ENCODE data around the gene AMOTL2. TPM values are rescaled to one million over a fixed set of nuclear protein-coding genes. Genes with fewer than 3 reads are reported as not detected.
A peak's percentile ranks its signal among the peaks of the same experiment; 100 is the strongest.

AMOTL2 gene
- polyA plus RNA-seq, 2 of the 4 experiments (the other 2 are of a cell fraction), result 41.1 to 44.1 TPM

GRCh38 chr3:134327594-134327975, 46.7 kb downstream of the AMOTL2 start (continued):
- TF ChIP-seq ZNF302 (CRISPR knock-in tag; IDR thresholded peaks at IDR 0.05), result no peak
- TF ChIP-seq, protein P1, sequence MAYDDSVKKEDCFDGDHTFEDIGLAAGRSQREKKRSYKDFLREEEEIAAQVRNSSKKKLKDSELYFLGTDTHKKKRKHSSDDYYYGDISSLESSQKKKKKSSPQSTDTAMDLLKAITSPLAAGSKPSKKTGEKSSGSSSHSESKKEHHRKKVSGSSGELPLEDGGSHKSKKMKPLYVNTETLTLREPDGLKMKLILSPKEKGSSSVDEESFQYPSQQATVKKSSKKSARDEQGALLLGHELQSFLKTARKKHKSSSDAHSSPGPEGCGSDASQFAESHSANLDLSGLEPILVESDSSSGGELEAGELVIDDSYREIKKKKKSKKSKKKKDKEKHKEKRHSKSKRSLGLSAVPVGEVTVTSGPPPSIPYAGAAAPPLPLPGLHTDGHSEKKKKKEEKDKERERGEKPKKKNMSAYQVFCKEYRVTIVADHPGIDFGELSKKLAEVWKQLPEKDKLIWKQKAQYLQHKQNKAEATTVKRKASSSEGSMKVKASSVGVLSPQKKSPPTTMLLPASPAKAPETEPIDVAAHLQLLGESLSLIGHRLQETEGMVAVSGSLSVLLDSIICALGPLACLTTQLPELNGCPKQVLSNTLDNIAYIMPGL (CRISPR knock-in tag; IDR thresholded peaks at IDR 0.05; ENCODE audit: borderline replicate concordance), result no peak
- TF ChIP-seq CEBPB (IDR thresholded peaks at IDR 0.05), result peak; percentile 30 to 75; a peak in 3 of 4 replicates

- Histone ChIP-seq H3K27ac (peak overlapping the region; percentile 96 to 100), H3K4me1 (peaks cover 76% of the 10 kb centered on the region), H3K4me3 (peak overlapping the region; percentile 26), H3K4me2 (peak overlapping the region; percentile 87), H3K9me3 (no peaks in the 10 kb centered on the region)
- ATAC-seq (peak; percentile 82 to 85), DNase-seq (ENCODE audit: low read depth in 1 of 2, low spot score in 1 of 2) (peak in 1 of 2 experiments; percentile 94), FAIRE-seq (peak; percentile 72)
- WGBS (ENCODE audit: missing lambda C conversion rate), result 1% methylated on average over 7 of the region's 10 CpGs
- POLR2A ChIA-PET, result interaction anchor here (1.0 to 2.9 kb wide), 10 partner anchors 10 to 48 kb away, joined by 4 to 27 read pairs (median 6); partner anchors contain the start of gene AMOTL2
- CTCF ChIA-PET, result interaction anchor here (0.9 to 2.8 kb wide), 5 partner anchors 10 to 37 kb away, joined by 5 to 17 read pairs (median 15); no protein-coding TSS in a partner anchor
- TF ChIP-seq ZSCAN20 (CRISPR knock-in tag; IDR thresholded peaks at IDR 0.05) (no peak), ZNF302 (CRISPR knock-in tag; IDR thresholded peaks at IDR 0.05) (no peak), EHMT2 (IDR thresholded peaks at IDR 0.05; ENCODE audit: low read depth) (no peak), HOXB5 (CRISPR knock-in tag; IDR thresholded peaks at IDR 0.05) (no peak), PHF8 (IDR thresholded peaks at IDR 0.05; ENCODE audit: borderline replicate concordance, low read depth) (no peak), ZC3H11A (IDR thresholded peaks at IDR 0.05) (no peak), GATA3 (IDR thresholded peaks at IDR 0.05; ENCODE audit: borderline replicate concordance) (peak; percentile 98), NPAS2 (CRISPR knock-in tag; IDR thresholded peaks at IDR 0.05; ENCODE audit: borderline replicate concordance) (no peak), HOXB13 (CRISPR knock-in tag; IDR thresholded peaks at IDR 0.05; ENCODE audit: low read depth) (0 out of 2 replicates have a peak, but pooled peaks have one; percentile 12), FOXS1 (CRISPR knock-in tag; IDR thresholded peaks at IDR 0.05) (no peak), MYC (IDR thresholded peaks at IDR 0.05; ENCODE audit: borderline replicate concordance, low read length) (no peak), RARB (CRISPR knock-in tag; IDR thresholded peaks at IDR 0.05) (peak; percentile 73), CBX8 (IDR thresholded peaks at IDR 0.05) (no peak), JUN (IDR thresholded peaks at IDR 0.05) (peak; percentile 94 to 95), EP300 (IDR thresholded peaks at IDR 0.05) (peak; percentile 94 to 99; a peak in 4 of 5 replicates), FOSL2 (IDR thresholded peaks at IDR 0.05) (peak; percentile 66), FOSL2 (CRISPR knock-in tag; IDR thresholded peaks at IDR 0.05) (peak; percentile 86), RNF2 (IDR thresholded peaks at IDR 0.05; ENCODE audit: borderline replicate concordance, low read depth) (no peak), BCL3 (IDR thresholded peaks at IDR 0.05) (peak; percentile 91; the same call in 2 of the 3 replicates), SMC3 (IDR thresholded peaks at IDR 0.05) (peak; percentile 57)
- TF ChIP-seq, protein P2, sequence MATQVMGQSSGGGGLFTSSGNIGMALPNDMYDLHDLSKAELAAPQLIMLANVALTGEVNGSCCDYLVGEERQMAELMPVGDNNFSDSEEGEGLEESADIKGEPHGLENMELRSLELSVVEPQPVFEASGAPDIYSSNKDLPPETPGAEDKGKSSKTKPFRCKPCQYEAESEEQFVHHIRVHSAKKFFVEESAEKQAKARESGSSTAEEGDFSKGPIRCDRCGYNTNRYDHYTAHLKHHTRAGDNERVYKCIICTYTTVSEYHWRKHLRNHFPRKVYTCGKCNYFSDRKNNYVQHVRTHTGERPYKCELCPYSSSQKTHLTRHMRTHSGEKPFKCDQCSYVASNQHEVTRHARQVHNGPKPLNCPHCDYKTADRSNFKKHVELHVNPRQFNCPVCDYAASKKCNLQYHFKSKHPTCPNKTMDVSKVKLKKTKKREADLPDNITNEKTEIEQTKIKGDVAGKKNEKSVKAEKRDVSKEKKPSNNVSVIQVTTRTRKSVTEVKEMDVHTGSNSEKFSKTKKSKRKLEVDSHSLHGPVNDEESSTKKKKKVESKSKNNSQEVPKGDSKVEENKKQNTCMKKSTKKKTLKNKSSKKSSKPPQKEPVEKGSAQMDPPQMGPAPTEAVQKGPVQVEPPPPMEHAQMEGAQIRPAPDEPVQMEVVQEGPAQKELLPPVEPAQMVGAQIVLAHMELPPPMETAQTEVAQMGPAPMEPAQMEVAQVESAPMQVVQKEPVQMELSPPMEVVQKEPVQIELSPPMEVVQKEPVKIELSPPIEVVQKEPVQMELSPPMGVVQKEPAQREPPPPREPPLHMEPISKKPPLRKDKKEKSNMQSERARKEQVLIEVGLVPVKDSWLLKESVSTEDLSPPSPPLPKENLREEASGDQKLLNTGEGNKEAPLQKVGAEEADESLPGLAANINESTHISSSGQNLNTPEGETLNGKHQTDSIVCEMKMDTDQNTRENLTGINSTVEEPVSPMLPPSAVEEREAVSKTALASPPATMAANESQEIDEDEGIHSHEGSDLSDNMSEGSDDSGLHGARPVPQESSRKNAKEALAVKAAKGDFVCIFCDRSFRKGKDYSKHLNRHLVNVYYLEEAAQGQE (IDR thresholded peaks at IDR 0.05), result no peak
- TF ChIP-seq, protein P3, sequence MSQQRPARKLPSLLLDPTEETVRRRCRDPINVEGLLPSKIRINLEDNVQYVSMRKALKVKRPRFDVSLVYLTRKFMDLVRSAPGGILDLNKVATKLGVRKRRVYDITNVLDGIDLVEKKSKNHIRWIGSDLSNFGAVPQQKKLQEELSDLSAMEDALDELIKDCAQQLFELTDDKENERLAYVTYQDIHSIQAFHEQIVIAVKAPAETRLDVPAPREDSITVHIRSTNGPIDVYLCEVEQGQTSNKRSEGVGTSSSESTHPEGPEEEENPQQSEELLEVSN (IDR thresholded peaks at IDR 0.05; ENCODE audit: borderline replicate concordance, low read depth), result 0 out of 2 replicates have a peak, but pooled peaks have one; percentile 15
- TF ChIP-seq, protein P4, sequence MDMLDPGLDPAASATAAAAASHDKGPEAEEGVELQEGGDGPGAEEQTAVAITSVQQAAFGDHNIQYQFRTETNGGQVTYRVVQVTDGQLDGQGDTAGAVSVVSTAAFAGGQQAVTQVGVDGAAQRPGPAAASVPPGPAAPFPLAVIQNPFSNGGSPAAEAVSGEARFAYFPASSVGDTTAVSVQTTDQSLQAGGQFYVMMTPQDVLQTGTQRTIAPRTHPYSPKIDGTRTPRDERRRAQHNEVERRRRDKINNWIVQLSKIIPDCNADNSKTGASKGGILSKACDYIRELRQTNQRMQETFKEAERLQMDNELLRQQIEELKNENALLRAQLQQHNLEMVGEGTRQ (IDR thresholded peaks at IDR 0.05), result no peak
- TF ChIP-seq, protein P5, sequence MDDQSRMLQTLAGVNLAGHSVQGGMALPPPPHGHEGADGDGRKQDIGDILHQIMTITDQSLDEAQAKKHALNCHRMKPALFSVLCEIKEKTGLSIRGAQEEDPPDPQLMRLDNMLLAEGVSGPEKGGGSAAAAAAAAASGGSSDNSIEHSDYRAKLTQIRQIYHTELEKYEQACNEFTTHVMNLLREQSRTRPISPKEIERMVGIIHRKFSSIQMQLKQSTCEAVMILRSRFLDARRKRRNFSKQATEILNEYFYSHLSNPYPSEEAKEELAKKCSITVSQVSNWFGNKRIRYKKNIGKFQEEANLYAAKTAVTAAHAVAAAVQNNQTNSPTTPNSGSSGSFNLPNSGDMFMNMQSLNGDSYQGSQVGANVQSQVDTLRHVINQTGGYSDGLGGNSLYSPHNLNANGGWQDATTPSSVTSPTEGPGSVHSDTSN (IDR thresholded peaks at IDR 0.05), result peak; percentile 79; the same call in 1 of the 2 replicates
- TF ChIP-seq, protein P6, sequence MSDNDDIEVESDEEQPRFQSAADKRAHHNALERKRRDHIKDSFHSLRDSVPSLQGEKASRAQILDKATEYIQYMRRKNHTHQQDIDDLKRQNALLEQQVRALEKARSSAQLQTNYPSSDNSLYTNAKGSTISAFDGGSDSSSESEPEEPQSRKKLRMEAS (IDR thresholded peaks at IDR 0.05), result peak; percentile 88
Measured at GRCh38 chr3:134326760-134327593, 47.3 kb downstream of the AMOTL2 start.
